PC-9 (cell line): Measurements from ENCODE around the gene PDK3. TPM values are rescaled to one million over a fixed set of nuclear protein-coding genes. Genes with fewer than 3 reads are reported as not detected.

Experiments used
- BruUV-seq: library from RNA; stranded (reverse); fragments of 400-500 nt; replicated peaks from 2 replicates; lab custom pipeline; 2021; lab: Mats Ljungman, UMichigan
- CTCF ChIA-PET: fragments of 300-600 bp; sonication (Branson Sonifier 250); formaldehyde crosslinking; loops from one replicate; lab custom pipeline; 2022; ENCODE audit warnings: antibody characterized with exemption; lab: Charles Lee
- POLR2A ChIA-PET: fragments of 300-600 bp; sonication (Branson Sonifier 250); formaldehyde crosslinking; loops from one replicate; lab custom pipeline; 2022; ENCODE audit warnings: antibody characterized with exemption; ENCODE audit not compliant: unreplicated experiment; lab: Charles Lee
- DNase-seq, 2 experiments: peaks; one replicate each; pipeline versions ENCODE4 v3.0.0 to v3.0.0-alpha.2; 2015 to 2022; ENCODE audit warnings: mixed read lengths in 1 of 2
- H2AFZ ChIP-seq: fragments of 200-600 bp; sonication (generic); 2 replicates; pipeline ENCODE4 v1.8.1; 2017; ENCODE audit warnings: antibody characterized with exemption
- H3F3A ChIP-seq: fragments of 200-600 bp; sonication (generic); 2 replicates; pipeline ENCODE4 v1.8.1; 2017; ENCODE audit warnings: antibody characterized with exemption, mild to moderate bottlenecking, low read depth; ENCODE audit not compliant: insufficient read depth
- H3K27ac ChIP-seq: fragments of 200-600 bp; sonication (generic); 2 replicates; pipeline ENCODE4 v1.6.1; 2016; ENCODE audit warnings: mixed run types
- H3K27me3 ChIP-seq: fragments of 200-600 bp; sonication (generic); 2 replicates; pipeline ENCODE4 v1.6.1; 2016; ENCODE audit warnings: low read depth, mixed run types; ENCODE audit not compliant: insufficient read depth
- H3K36me3 ChIP-seq: fragments of 200-600 bp; sonication (generic); 2 replicates; pipeline ENCODE4 v1.6.1; 2016; ENCODE audit warnings: low read depth, mixed run types
- H3K4me1 ChIP-seq: fragments of 200-600 bp; sonication (generic); replicated peaks from 2 replicates; pipeline ENCODE4 v1.6.1; 2016; ENCODE audit warnings: mixed run types; ENCODE audit not compliant: insufficient read depth
- H3K4me2 ChIP-seq: fragments of 200-600 bp; sonication (generic); 2 replicates; pipeline ENCODE4 v1.6.1; 2017; ENCODE audit warnings: mixed run types
- H3K4me3 ChIP-seq: fragments of 200-600 bp; sonication (generic); 2 replicates; pipeline ENCODE4 v1.6.1; 2016; ENCODE audit warnings: mixed run types
- H3K79me2 ChIP-seq: fragments of 200-600 bp; sonication (generic); 2 replicates; pipeline ENCODE4 v1.6.1; 2017; ENCODE audit warnings: low read depth, mixed run types
- H3K9me2 ChIP-seq: fragments of 200-600 bp; sonication (generic); 2 replicates; pipeline ENCODE4 v1.8.1; 2017; ENCODE audit warnings: mild to moderate bottlenecking; ENCODE audit not compliant: insufficient read depth
- H3K9me3 ChIP-seq: fragments of 200-600 bp; sonication (generic); 2 replicates; pipeline ENCODE4 v1.8.1; 2016; ENCODE audit warnings: low read depth; ENCODE audit not compliant: insufficient read depth
- H4K20me1 ChIP-seq: fragments of 200-600 bp; sonication (generic); 2 replicates; pipeline ENCODE4 v1.8.1; 2017; ENCODE audit not compliant: insufficient read depth
- EZH2 ChIP-seq: fragments of 200-600 bp; sonication (generic); IDR thresholded peaks from 2 replicates; pipeline ENCODE4 v1.8.0; 2017; ENCODE audit warnings: antibody characterized with exemption, low read depth
- intact Hi-C: fragments of 100-400 bp; cut with micrococcal nuclease; formaldehyde crosslinking; loops from one replicate; pipeline ENCODE4 v1.10.0; 2022; ENCODE audit not compliant: unreplicated experiment
- total RNA-seq: library from RNA; stranded (reverse); gene quantifications from 2 replicates; pipeline ENCODE4 v1.2.3, GENCODE V29; 2021
- TF ChIP-seq, protein P1 (sequence below): fragments of 200-600 bp; sonication (generic); conservative IDR thresholded peaks from 2 replicates; pipeline ENCODE4 v1.6.1; 2017; ENCODE audit warnings: mixed run types, antibody characterized with exemption, mild to moderate bottlenecking, moderate library complexity

Gene PDK3
- total RNA-seq, 1 experiment from 2014 or later = 19.4 TPM

DNA sequence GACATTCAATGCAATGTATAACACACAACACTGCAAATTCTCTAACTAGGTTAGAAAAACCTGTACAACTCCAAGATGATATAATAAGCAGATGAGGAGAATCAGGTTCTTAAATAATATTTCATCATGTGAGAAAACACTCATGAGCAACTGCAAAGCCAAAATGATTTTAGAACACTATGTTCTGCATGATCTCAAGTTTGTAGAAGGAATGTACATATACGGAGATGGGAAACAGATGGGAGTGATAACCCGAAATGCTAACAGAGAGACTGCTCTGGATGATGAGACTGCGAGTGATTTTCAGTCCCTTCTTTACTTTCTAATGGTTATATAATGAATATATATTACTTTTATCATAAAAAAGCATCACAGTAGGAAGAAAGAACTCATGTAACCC lies 101.2 kb downstream of the PDK3 start:
- Histone ChIP-seq H3K79me2 (no peaks in the 10 kb centered on the region), H3K4me3 (no peak overlapping the region), H3F3A (no peaks in the 10 kb centered on the region), H3K4me1 (no peaks in the 10 kb centered on the region), H3K36me3 (no peaks in the 10 kb centered on the region), H4K20me1 (no peaks in the 10 kb centered on the region), H3K9me2 (no peaks in the 10 kb centered on the region), H3K27ac (no peak overlapping the region), H3K27me3 (peaks cover 8% of the 10 kb centered on the region), H3K9me3 (no peaks in the 10 kb centered on the region), H3K4me2 (no peak overlapping the region), H2AFZ (no peak overlapping the region)
- ChIA-PET POLR2A (no interaction called here), CTCF (no interaction called here)
- BruUV-seq = no TSS peak
- no peak for TF ChIP-seq EZH2
- TF ChIP-seq, protein P1, sequence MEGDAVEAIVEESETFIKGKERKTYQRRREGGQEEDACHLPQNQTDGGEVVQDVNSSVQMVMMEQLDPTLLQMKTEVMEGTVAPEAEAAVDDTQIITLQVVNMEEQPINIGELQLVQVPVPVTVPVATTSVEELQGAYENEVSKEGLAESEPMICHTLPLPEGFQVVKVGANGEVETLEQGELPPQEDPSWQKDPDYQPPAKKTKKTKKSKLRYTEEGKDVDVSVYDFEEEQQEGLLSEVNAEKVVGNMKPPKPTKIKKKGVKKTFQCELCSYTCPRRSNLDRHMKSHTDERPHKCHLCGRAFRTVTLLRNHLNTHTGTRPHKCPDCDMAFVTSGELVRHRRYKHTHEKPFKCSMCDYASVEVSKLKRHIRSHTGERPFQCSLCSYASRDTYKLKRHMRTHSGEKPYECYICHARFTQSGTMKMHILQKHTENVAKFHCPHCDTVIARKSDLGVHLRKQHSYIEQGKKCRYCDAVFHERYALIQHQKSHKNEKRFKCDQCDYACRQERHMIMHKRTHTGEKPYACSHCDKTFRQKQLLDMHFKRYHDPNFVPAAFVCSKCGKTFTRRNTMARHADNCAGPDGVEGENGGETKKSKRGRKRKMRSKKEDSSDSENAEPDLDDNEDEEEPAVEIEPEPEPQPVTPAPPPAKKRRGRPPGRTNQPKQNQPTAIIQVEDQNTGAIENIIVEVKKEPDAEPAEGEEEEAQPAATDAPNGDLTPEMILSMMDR = no peak
- intact Hi-C loops = no loop called here
- no peak for DNase-seq

GRCh38 chrX:24567169-24567568 lies 102.1 kb downstream of the PDK3 start:
- H3K36me3 ChIP-seq = no peaks in the 10 kb centered on the region
- intact Hi-C loops = no loop called here
- ChIA-PET POLR2A (no interaction called here), CTCF (no interaction called here)
- no peak overlapping the region for H3K4me3 ChIP-seq
- H3K27ac ChIP-seq = no peak overlapping the region
- no peaks in the 10 kb centered on the region for H3K9me3 ChIP-seq
- no peak for TF ChIP-seq EZH2
- TF ChIP-seq, protein P1 = no peak
- H2AFZ ChIP-seq = no peak overlapping the region
- H3K4me1 ChIP-seq = no peaks in the 10 kb centered on the region
- BruUV-seq = no TSS peak
- H3K4me2 ChIP-seq = no peak overlapping the region
- peaks cover 6% of the 10 kb centered on the region for H3K27me3 ChIP-seq
- no peak for DNase-seq
- H3K79me2 ChIP-seq = no peaks in the 10 kb centered on the region
- H3F3A ChIP-seq = no peaks in the 10 kb centered on the region
- no peaks in the 10 kb centered on the region for H4K20me1 ChIP-seq
- no peaks in the 10 kb centered on the region for H3K9me2 ChIP-seq

- CTCF ChIA-PET = no interaction called here
- H3K27ac ChIP-seq = no peak overlapping the region
- DNase-seq = no peak
- no peaks in the 10 kb centered on the region for H3K36me3 ChIP-seq
- no peak overlapping the region for H3K4me2 ChIP-seq
- no TSS peak for BruUV-seq
- H3K27me3 ChIP-seq = peaks cover 22% of the 10 kb centered on the region
- POLR2A ChIA-PET = no interaction called here
- TF ChIP-seq EZH2 = no peak
- TF ChIP-seq, protein P1 = no peak
- H3K9me2 ChIP-seq = no peaks in the 10 kb centered on the region
- H3K79me2 ChIP-seq = no peaks in the 10 kb centered on the region
- H2AFZ ChIP-seq = no peak overlapping the region
- H3K4me1 ChIP-seq = no peaks in the 10 kb centered on the region
- no peaks in the 10 kb centered on the region for H3K9me3 ChIP-seq
- H4K20me1 ChIP-seq = no peaks in the 10 kb centered on the region
- no peak overlapping the region for H3K4me3 ChIP-seq
- no peaks in the 10 kb centered on the region for H3F3A ChIP-seq
- intact Hi-C loops = no loop called here
Measured at GRCh38 chrX:24574743-24575142, 109.7 kb downstream of the PDK3 start.
